Stomach (tissue), 4 donors: ENCODE measurements around the gene CD2BP2.

Experiments
- EP300 ChIP-seq: sonication (generic); formaldehyde crosslinking; IDR thresholded peaks from one replicate; pipeline ENCODE4 v1.6.1; 2017; ENCODE audit warnings: antibody characterized with exemption
- POLR2A ChIP-seq, 4 donors: fragments of 450-650 bp; IDR thresholded peaks; one replicate each; pipeline ENCODE4 v1.6.1; 2016; ENCODE audit warnings: antibody characterized with exemption in 4 of 4, control low read depth in 2 of 4, mild to moderate bottlenecking in 1 of 4, moderate library complexity in 1 of 4
- TF ChIP-seq, protein P1 (sequence below), 7 experiments: fragments of 450-650 bp in 4 of 7; fragments of 200-600 bp in 3 of 7; sonication (generic) in 3 of 7; IDR thresholded peaks; one replicate each; pipeline ENCODE4 v1.5.1; 2016 to 2019; ENCODE audit warnings: antibody characterized with exemption in 7 of 7, control low read depth in 2 of 7, mild to moderate bottlenecking in 1 of 7

DNA sequence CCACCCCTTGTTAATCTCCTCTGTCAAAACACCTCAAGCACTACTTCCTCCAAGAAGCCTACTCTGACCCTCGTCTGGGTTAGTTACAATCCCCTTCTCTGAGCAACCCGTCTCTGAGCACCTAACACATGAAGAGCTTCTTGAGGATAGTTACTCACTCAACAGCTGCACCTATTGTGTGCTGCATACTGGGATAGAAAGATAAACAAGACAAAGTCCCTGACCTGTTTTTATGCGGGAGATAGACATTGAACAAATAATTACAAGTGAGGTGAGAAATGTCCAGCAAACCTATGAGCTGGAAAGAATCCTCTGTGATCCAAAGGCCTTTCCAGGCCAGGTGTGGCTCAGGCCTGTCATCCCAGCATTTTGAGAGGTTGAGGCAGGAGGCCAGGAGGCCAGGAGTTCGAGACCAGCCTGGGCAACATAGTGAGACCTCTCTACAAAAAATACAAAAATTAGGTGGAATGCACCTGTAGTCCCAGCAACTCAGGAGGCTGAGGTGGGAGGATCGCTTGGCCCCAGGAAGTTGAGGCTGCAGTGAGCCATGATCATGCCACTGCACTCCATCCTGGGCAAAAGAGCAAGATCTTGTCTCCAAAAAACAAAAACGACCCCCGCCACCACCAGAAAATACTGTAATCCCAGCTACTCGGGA lies 46.8 kb upstream of the CD2BP2 start:
- no peak for TF ChIP-seq EP300
- TF ChIP-seq, protein P1, sequence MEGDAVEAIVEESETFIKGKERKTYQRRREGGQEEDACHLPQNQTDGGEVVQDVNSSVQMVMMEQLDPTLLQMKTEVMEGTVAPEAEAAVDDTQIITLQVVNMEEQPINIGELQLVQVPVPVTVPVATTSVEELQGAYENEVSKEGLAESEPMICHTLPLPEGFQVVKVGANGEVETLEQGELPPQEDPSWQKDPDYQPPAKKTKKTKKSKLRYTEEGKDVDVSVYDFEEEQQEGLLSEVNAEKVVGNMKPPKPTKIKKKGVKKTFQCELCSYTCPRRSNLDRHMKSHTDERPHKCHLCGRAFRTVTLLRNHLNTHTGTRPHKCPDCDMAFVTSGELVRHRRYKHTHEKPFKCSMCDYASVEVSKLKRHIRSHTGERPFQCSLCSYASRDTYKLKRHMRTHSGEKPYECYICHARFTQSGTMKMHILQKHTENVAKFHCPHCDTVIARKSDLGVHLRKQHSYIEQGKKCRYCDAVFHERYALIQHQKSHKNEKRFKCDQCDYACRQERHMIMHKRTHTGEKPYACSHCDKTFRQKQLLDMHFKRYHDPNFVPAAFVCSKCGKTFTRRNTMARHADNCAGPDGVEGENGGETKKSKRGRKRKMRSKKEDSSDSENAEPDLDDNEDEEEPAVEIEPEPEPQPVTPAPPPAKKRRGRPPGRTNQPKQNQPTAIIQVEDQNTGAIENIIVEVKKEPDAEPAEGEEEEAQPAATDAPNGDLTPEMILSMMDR (IDR thresholded peaks at IDR 0.05): no peak
- TF ChIP-seq POLR2A (IDR thresholded peaks at IDR 0.05): no peak
